ENCODE results near the gene STK25.
"Not testable (repeated sequence)": the region's sequence is repeated elsewhere in the genome, so short reads cannot be mapped to it uniquely, and the experiment has no call there.

Gene STK25

DNA sequence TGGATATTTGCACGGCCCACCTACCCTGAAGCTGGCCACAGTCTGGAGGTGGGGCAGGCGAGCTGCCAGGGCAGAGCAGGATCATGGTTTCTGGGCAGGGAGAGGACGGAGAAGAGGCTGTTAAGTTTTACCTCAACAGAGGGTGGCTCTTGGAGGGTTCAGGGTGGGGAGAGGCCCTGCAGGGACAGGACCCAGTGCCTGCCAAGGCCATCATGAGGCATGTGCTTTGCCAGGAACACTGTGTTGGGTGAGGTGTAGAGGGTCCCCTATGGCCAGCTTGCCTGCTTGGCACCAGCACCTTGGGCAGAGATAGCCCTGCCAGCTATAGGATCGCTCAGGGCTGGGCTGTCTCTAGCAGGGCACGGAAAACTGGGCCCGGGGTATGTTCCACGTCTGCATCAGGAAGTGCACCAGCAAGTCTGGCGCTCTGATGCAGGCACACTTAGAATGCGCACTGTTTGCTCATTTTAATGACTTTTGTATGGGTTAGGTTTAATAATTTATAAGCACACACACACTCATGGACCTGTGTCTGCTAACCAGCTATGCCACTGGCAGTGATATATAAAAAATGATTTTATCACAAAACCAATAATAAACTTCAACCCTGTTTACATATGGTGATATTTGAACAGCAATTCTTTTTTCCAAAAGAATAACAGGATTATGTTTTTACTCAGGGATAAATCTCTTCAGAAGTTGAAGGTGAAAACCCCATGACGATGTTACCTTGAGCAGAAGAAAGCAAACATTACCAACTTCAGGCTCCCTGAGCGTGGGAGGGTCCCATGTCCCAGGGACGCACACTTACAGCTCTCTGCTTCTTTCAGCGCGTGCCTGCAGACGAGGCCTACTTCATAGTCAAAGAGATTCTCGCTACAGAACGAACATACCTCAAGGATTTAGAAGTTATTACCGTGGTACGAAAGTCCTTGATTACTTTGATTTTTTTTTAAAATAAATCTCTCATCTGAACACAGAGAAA is 46.4 kb downstream of the STK25 start:
- DNase-seq: no peak

DNA sequence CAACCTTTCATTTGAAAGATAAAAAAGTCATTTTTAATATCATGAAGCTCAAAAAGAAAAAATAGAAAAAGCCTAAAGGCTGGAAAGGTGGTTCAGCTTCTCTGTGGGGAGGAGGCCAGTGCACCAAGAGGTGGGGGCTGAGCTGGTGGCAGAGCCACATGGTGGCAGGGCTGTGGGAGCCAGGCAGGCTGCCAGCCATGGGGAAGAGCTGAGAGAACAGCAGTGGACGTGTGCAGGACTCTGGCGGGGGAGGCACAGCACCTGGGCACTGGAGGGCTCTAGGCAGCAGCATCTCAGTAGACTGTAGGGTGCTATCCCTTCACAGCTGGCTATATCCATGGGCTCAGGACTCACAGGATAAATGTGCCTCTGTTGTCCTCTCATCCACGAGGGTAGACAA is 47.8 kb downstream of the STK25 start:
- no peak for DNase-seq

DNA sequence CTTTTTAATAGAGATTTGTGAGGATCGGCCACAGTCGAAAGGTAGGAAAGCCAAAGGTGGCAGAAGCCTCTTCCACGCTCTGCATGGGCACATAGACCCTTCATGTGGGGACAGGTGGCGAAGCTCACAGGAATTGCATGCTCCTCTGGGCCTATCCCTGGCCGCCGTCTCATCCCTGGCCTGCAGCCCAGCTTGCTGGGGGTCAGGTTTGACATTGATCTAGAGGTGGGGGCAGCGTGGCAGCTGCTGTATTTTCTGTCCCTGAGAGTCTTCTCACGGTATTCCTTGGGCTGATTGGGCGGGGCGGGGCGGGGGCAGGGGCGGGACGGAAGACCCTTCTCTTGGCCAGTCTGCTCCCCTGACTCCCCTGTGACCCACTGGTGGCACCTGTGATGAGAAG is 48.9 kb downstream of the STK25 start:
- DNase-seq: no peak

DNA sequence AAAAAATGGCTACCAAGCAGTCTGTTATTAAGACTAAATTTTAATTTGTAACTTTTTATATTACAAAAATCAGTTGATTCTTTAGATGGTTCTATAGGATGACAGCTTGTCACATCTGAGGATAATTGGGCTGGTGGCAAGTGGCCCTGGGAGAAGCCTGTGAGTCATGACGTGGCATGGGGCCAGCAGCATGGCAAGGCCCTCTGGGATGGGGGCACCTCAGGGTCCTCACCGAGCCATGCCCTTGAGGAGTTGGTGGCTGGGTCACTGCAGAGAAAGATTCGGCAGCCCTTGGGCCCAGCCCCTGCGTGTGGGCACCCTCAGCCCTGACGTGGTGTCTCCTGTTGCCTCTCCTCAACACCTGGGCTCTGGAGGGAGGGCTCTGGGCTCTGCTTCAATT is 49.7 kb downstream of the STK25 start:
- DNase-seq: no peak

DNA sequence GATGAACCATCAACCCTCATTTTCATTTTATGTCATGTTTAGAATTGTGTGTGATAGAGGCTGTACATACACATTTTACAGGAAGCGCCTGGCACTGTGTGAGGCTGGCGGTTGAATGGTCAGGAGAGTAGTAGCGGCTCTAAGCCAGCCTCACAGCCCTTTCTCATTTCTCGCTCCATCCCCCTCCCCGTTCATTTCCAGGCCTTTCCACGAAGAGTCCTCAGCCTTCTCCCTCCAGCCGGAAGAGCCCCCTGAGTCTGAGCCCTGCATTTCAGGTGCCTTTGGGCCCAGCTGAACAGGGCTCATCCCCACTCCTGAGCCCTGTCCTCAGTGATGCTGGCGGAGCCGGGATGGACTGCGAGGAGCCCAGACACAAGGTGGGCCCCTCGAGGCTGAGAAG is 51.8 kb downstream of the STK25 start:
- DNase-seq: no peak

DNA sequence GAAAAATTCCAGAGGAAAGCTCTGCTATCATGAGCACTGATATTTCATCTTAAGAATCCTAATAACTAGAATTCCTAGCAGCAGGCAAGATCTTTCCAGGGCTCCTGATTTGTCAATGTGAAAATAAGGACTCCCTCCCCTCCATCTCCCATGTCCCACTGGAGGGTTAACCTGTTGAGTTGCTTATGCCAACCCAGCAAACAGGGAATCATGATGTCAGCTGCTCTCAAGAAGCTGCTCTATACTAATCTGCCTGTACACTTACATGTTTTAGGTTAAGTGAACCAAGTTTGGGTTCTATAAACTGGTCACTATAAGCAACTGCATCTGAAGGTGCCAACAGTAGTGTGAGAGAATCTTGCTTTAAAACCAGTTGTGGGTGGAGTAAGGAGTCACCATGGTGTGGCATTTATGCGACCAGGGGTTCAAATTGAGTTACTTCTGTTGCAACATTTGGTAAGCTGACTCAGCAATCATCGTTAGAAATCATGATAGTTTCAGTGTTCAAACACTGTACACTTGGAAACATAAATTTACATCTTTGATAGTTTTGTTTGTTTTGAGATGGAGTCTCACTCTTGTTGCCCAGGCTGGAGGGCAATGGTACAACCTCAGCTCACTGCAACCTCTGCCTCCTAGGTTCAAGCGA is 53.4 kb downstream of the STK25 start:
- DNase-seq: no peak

DNA sequence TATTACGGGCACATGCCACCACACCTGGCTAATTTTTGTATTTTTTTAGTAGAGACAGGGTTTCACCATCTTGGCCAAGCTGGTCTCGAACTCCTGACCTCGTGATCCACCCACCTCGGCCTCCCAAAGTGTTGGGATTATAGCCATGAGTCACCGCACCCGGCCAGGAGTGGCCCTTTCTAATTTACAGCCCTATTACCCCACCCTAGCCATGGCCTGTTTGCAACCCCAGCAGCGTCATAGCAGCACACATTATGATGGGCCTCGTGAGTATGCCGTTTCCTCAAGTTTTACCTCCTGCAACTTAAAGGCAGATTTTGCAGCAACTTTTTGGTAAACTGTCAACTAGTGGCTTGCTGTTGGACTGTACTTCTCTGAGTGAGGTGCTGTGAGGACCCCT is 54.5 kb downstream of the STK25 start:
- not testable (repeated sequence) for DNase-seq

DNA sequence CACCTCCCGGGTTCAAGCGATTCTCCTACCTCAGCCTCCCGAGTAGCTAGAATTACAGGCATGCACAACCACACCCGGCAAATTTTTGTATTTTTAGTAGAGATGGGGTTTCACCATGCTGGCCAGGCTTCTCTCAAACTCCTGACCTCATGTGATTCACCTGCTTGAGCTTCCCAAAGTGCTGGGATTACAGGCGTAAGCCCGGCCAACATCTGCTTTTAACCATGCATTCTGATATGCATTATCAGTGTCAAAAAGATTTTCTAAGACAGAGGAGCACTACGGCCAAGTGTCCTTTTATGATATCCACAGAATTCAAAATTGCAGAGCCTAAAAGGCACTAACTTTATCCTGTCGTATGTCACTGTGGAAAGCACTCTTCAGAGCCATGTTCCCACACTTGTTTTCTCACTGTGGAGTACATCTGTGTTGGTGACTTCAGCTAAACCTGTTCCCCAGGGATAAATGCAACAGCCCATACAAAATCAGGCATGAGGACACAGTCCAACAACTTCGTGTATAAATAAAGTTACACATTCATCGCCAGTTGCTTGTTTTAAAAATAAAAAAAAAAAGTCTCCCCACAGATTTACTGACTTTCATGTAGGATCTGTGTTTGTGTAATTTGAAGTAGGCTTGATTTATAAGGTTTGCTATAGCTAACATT is 56.4 kb downstream of the STK25 start:
- no peak for DNase-seq

DNA sequence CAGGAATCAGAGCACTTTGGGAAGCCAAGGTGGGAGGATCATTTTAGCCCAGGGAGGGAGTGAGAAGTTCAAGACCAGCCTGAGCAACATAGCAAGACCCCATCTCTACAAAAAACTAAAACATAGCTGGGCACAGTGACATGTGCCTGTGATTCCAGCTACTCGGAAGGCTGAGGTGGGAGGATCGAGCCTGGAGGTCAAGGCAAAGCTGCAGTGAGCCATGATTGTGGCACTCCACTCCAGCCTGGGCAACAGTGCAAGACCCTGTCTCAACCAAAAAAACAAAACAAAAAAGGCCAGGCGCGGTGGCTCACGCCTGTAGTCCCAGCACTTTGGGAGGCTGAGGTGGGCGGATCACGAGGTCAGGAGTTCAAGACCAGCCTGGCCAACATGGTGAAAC is 58.3 kb downstream of the STK25 start:
- DNase-seq: not testable (repeated sequence)

DNA sequence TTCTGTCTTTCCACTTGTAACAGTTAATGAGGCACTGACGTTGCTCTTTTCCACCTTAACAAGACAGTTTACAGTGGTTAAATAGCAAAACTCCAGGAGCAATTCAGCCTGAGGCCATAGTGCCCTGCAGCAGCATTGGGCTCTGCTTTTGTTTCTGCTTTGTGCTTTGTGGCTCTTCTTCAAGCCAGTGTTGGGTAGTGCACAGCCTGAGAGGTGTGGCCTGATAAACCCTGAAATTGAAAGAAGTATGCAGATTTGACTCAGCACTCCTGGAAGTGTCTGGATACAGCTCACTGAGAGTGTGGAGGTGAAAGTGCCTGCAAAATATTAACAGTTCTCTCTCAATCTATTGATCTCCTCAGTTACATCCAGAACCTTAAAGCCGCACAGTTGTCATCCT is 63.0 kb downstream of the STK25 start:
- DNase-seq: no peak

DNA sequence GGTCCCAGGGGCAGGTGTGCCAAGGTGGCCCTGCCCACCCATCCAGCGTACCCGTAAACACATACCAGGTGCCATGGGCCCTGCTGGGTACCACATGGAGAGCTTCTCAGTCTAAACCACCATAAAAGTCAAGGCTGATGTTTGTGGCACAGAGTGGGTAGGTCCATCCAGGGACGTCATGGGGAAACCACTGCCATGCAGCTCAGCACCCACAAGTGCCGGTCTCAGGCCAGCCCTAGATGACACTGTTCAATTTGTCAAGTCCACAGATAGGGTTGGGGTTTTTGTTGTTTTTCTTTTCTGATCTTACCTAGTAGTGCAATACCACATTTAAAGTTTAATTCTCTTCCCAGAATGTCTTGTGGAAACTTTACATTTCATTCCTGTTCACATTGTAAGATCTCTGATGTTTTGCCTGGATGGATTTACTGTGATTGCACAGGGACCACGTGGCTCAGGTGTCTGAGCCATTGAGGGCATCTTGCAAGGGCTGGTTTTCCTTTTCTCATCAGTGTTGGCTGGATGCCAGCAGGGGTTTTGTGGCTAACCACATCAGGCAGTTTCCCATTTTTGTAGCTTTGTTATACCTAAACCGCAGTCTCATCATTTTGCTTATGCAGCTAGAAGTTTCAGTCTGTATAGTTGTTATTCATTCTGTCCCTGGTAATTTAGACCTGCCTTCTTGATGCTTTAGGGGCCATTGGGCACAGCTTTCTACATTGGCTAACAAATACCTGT is 64.7 kb downstream of the STK25 start:
- DNase-seq: peak; percentile 1

Data from NCI-H1105 (cell line).